ENCODE data around the gene NFIC. TPM values are rescaled to one million over a fixed set of nuclear protein-coding genes. Genes with fewer than 3 reads are reported as not detected.
"Not testable (repeated sequence)": the region's sequence is repeated elsewhere in the genome, so short reads cannot be mapped to it uniquely, and the experiment has no call there.

The NFIC gene
- total RNA-seq, 1 donor from 2014 or later: 178 TPM

- DNase-seq (ENCODE audit: low spot score): no peak
- ATAC-seq: peak; percentile 7
- intact Hi-C loops (cut with DNase I): no loop called here
These were observed 141.2 kb downstream of the NFIC start for GRCh38 chr19:3507371-3508120.

- ATAC-seq; intact Hi-C loops (cut with DNase I); DNase-seq (ENCODE audit: low spot score): not testable (repeated sequence)
These were observed 141.8 kb downstream of the NFIC start for GRCh38 chr19:3508121-3508661.

DNA sequence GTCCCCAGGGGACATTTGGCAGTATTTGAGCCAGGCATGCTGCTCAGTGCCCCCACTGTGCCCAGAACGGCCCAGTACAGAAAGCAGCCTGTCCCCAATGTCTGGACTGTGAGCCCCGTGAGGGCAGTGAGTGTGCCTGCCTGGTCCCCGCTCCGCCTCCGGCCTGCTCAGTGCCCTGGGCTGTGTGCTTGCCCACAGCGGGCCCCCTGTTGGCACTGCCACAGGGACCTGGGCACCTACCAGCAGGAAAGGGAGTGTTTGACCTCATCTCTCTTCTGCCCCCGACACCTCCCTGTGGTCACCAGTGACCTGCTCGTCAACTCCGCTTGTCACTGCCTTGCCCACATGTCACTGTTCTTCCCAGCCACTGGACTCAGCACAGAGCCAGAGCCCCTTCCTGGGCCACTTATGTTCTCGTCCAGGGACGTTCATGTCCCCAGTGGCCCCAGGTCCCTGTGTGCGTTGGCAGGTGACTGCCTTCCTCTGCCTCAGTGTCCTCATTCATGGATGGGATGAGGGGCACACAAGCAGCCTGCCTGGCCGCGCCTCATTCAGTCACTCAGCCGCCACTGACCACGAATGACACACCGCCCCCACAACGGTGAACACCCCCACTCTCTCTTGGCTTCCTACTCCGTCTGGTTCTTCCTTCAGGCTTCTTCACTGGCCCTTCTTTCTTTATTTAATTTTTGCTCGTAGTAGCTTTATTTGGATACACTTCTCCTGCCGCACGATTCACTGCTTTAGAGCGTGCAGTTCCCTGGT, 142.6 kb downstream of the NFIC start:
- DNase-seq (ENCODE audit: low spot score): no peak
- intact Hi-C loops (cut with DNase I): no loop called here
- ATAC-seq: no peak

- no peak for DNase-seq (ENCODE audit: low spot score)
- no peak for ATAC-seq
- intact Hi-C loops (cut with DNase I): no loop called here
These were observed 143.2 kb downstream of the NFIC start for GRCh38 chr19:3509566-3509989.

DNA sequence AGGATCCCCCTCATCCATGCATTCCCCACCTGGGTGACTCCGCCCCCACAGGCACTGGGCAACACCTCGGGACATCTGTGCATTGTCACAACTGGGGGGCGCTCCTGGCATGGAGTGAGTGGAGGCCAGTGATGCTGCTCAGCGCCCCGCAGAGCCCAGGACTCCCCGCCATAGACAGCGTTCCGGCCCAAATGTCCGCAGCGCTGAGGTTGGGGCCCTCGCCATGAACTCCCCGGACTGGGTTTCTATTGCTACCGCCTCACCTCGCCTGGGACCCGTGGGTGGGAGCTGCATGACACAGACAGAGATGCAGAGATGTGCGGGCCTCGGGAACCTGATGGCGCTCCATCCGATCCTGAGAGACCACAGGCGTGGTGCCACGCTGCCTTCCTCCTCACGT, 144.3 kb downstream of the NFIC start:
- ATAC-seq (no peak), DNase-seq (ENCODE audit: low spot score) (no peak)
- intact Hi-C loops (cut with DNase I): no loop called here

GRCh38 chr19:3511506-3512251, 145.3 kb downstream of the NFIC start:
- no peak for ATAC-seq
- intact Hi-C loops (cut with DNase I): no loop called here

DNA sequence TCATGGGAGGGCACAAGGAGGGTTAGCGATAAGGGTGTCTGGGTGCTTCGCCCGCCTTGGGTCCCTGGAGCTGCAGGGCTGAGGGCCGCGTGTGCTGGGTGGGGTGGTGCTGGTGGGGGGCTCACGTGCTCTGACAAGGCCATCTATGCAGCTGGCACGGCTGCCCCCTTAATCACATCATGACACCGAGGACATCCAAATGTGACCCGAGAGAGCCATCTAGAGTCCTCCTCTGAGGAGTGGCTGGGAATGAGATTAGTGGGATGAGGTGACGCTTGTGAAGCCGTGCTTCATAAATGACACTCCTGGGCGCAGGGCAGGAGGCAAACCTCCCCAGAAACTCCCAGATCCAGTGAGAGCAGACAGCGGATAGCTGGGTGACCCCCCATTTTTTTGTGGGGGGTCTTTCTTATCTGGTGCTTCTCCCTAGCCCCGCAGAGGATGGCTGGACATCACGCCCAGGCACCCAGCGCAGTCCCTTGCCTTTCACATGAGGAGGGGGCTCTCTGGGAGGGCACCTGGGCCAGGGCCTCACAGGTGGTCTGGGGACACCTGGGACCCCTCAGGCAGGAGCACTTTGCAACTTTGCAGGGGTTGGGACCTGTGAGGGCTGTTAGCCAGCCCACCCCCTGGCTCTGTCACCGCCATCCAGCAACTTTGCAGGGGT, 146.3 kb downstream of the NFIC start:
- ATAC-seq: no peak
- DNase-seq (ENCODE audit: low spot score): no peak

More at GRCh38 chr19:3511506-3512251, 145.3 kb downstream of the NFIC start:
- no peak for DNase-seq (ENCODE audit: low spot score)

GRCh38 chr19:3513229-3514140, 147.1 kb downstream of the NFIC start:
- intact Hi-C loops (cut with DNase I): no loop called here
- no peak for DNase-seq (ENCODE audit: low spot score)
- peak; percentile 5 for ATAC-seq

More for the DNA sequence above, 146.3 kb downstream of the NFIC start:
- intact Hi-C loops (cut with DNase I): no loop called here

DNA sequence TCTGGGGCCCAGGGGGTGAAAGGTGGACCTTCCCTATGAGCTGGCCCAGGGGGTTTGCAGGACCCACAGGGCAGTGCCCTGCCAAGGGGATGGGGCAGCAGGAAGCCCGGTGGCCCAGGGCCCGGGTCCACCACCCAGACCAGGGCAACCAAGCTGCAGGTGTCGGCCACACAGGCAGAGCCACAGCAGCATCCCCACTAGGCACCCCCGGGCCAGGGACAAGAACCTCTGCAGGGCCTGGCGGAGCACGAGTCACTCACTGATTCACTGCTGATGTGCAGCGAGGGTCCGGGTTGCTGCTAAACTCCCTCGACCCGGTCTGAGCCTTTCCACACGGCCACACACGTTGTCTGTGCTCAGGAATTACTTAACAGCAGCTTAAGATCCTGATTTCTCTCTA, 148.5 kb downstream of the NFIC start:
- no peak for DNase-seq (ENCODE audit: low spot score)
- peak; percentile 4 for ATAC-seq
- intact Hi-C loops (cut with DNase I): no loop called here

GRCh38 chr19:3515891-3516422, 149.6 kb downstream of the NFIC start:
- ATAC-seq (no peak), DNase-seq (ENCODE audit: low spot score) (no peak)
- intact Hi-C loops (cut with DNase I): no loop called here

GRCh38 chr19:3516675-3517207, 150.4 kb downstream of the NFIC start:
- DNase-seq (ENCODE audit: low spot score) (no peak), ATAC-seq (no peak)
- intact Hi-C loops (cut with DNase I): no loop called here

GRCh38 chr19:3517638-3518037, 151.3 kb downstream of the NFIC start:
- ATAC-seq (no peak), DNase-seq (ENCODE audit: low spot score) (no peak)
- intact Hi-C loops (cut with DNase I): no loop called here

DNA sequence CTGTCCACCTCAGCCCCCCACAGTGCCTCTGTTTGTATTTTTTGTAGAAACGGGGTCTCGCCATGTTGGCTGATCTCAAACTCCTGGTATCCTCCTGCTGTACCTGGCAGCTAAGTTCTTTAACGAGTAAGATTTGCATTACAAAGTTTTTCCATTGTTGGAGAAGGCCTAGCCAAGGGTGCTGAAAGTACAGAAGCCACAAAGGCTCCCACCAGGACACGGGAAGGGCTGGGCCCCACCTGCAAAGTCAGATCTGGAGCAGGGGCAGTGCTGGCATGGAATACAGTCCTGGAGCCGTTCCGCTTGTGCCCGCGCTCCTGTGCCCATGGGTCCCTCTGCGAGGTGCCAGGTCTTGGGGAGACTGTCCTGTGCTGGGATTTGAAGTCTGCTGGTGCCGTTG, 151.9 kb downstream of the NFIC start:
- ATAC-seq: no peak
- DNase-seq (ENCODE audit: low spot score): no peak
- intact Hi-C loops (cut with DNase I): no loop called here

GRCh38 chr19:3518659-3519058, 152.3 kb downstream of the NFIC start:
- ATAC-seq (no peak), DNase-seq (ENCODE audit: low spot score) (no peak)
- intact Hi-C loops (cut with DNase I): no loop called here
